Neuronal stem cell (in vitro differentiated cells): ENCODE data around the gene ROR1.
"Not testable (repeated sequence)": the region's sequence is repeated elsewhere in the genome, so short reads cannot be mapped to it uniquely, and the experiment has no call there.

Source experiments
- DNase-seq: peaks from one replicate; pipeline ENCODE4 v3.0.0-alpha.2; 2013; ENCODE audit warnings: low spot score
- H2AFZ ChIP-seq: one replicate; pipeline ENCODE4 v1.6.1; 2013; ENCODE audit warnings: mild to moderate bottlenecking, low read length, inconsistent platforms
- H2AK5ac ChIP-seq: 2 replicates; pipeline ENCODE4 v1.6.1; 2013; ENCODE audit warnings: low read depth, mild to moderate bottlenecking, inconsistent platforms, low read length, moderate library complexity, mixed read lengths
- H2BK120ac ChIP-seq: 2 replicates; pipeline ENCODE4 v1.6.1; 2013; ENCODE audit warnings: low read depth, mild to moderate bottlenecking, inconsistent platforms, low read length, moderate library complexity, mixed read lengths
- H2BK12ac ChIP-seq: one replicate; pipeline ENCODE4 v1.6.1; 2013; ENCODE audit warnings: low read length, inconsistent platforms
- H2BK15ac ChIP-seq: 2 replicates; pipeline ENCODE4 v1.6.1; 2013; ENCODE audit warnings: mild to moderate bottlenecking, low read length, inconsistent platforms, mixed read lengths
- H2BK5ac ChIP-seq: one replicate; pipeline ENCODE4 v1.6.1; 2013; ENCODE audit warnings: inconsistent platforms, mild to moderate bottlenecking, low read length, moderate library complexity
- H3K14ac ChIP-seq: one replicate; pipeline ENCODE4 v1.6.1; 2013; ENCODE audit warnings: low read length, inconsistent platforms
- H3K18ac ChIP-seq: 2 replicates; pipeline ENCODE4 v1.6.1; 2013; ENCODE audit warnings: low read length, inconsistent platforms
- H3K23ac ChIP-seq: 2 replicates; pipeline ENCODE4 v1.6.1; 2013; ENCODE audit warnings: low read depth, mild to moderate bottlenecking, mixed read lengths, low read length, inconsistent platforms; ENCODE audit not compliant: poor library complexity
- H3K27ac ChIP-seq: replicated peaks from 3 replicates; pipeline ENCODE4 v1.5.1; 2013; ENCODE audit warnings: low read length, inconsistent platforms
- H3K27me3 ChIP-seq, 3 experiments: 2 replicates each; pipeline ENCODE4 v1.6.1; 2013; ENCODE audit warnings: low read length in 3 of 3, mild to moderate bottlenecking in 2 of 3, inconsistent platforms in 1 of 3, low read depth in 1 of 3, mixed read lengths in 1 of 3, moderate library complexity in 1 of 3; ENCODE audit not compliant: control insufficient read depth in 3 of 3, insufficient read depth in 3 of 3
- H3K36me3 ChIP-seq, 2 donors: replicated peaks in 1 of 2; 2 replicates each; pipeline ENCODE4 v1.6.1; 2013; ENCODE audit warnings: low read length in 2 of 2; ENCODE audit not compliant: control insufficient read depth in 2 of 2, insufficient read depth in 2 of 2
- H3K4ac ChIP-seq: 2 replicates; pipeline ENCODE4 v1.6.1; 2013; ENCODE audit warnings: inconsistent platforms, mild to moderate bottlenecking, low read length, moderate library complexity
- H3K4me1 ChIP-seq, 2 donors: 1 replicate in 1 of 2; 2 replicates in 1 of 2; pipeline ENCODE4 v1.6.1; 2013; ENCODE audit warnings: low read length in 2 of 2, low read depth in 1 of 2; ENCODE audit not compliant: control insufficient read depth in 2 of 2, insufficient read depth in 1 of 2
- H3K4me2 ChIP-seq: one replicate; pipeline ENCODE4 v1.6.1; 2013; ENCODE audit warnings: mild to moderate bottlenecking, low read length, inconsistent platforms; ENCODE audit not compliant: insufficient read depth, poor library complexity, severe bottlenecking
- H3K4me3 ChIP-seq, 2 donors: 2 replicates each; pipeline ENCODE4 v1.5.1; 2013; ENCODE audit warnings: low read length in 2 of 2, mild to moderate bottlenecking in 2 of 2, inconsistent platforms in 1 of 2, moderate library complexity in 1 of 2
- H3K79me1 ChIP-seq: one replicate; pipeline ENCODE4 v1.6.1; 2013; ENCODE audit warnings: low read depth, mild to moderate bottlenecking, inconsistent platforms, low read length, moderate library complexity
- H3K9ac ChIP-seq: one replicate; pipeline ENCODE4 v1.6.1; 2013; ENCODE audit warnings: mild to moderate bottlenecking, low read depth, low read length, inconsistent platforms; ENCODE audit not compliant: poor library complexity
- H3K9me3 ChIP-seq, 2 donors: replicated peaks in 1 of 2; 2 replicates each; pipeline versions ENCODE3 to v1.6.1; 2013; ENCODE audit warnings: low read length in 2 of 2, mild to moderate bottlenecking in 2 of 2, inconsistent platforms in 1 of 2, low read depth in 1 of 2, mixed read lengths in 1 of 2, moderate library complexity in 1 of 2; ENCODE audit not compliant: control insufficient read depth in 2 of 2, insufficient read depth in 1 of 2
- H4K8ac ChIP-seq: one replicate; pipeline ENCODE4 v1.6.1; 2013; ENCODE audit warnings: low read depth, mild to moderate bottlenecking, inconsistent platforms, low read length, moderate library complexity
- H4K91ac ChIP-seq: one replicate; pipeline ENCODE4 v1.6.1; 2013; ENCODE audit warnings: low read length, low read depth, mild to moderate bottlenecking, inconsistent platforms; ENCODE audit not compliant: poor library complexity
- WGBS, 2 donors: extraction: QIAGEN DNeasy Blood & Tissue Kit; methylation state at CpG; one replicate each; pipeline ENCODE4 v1.1.7; 2013; ENCODE audit warnings: missing lambda C conversion rate in 2 of 2, mixed read lengths in 1 of 2; ENCODE audit not compliant: insufficient read length in 2 of 2, insufficient replicate concordance in 1 of 2; ENCODE audit errors: extremely low coverage in 2 of 2; 5-methylcytosine and 5-hydroxymethylcytosine counted together

ROR1 gene

DNA sequence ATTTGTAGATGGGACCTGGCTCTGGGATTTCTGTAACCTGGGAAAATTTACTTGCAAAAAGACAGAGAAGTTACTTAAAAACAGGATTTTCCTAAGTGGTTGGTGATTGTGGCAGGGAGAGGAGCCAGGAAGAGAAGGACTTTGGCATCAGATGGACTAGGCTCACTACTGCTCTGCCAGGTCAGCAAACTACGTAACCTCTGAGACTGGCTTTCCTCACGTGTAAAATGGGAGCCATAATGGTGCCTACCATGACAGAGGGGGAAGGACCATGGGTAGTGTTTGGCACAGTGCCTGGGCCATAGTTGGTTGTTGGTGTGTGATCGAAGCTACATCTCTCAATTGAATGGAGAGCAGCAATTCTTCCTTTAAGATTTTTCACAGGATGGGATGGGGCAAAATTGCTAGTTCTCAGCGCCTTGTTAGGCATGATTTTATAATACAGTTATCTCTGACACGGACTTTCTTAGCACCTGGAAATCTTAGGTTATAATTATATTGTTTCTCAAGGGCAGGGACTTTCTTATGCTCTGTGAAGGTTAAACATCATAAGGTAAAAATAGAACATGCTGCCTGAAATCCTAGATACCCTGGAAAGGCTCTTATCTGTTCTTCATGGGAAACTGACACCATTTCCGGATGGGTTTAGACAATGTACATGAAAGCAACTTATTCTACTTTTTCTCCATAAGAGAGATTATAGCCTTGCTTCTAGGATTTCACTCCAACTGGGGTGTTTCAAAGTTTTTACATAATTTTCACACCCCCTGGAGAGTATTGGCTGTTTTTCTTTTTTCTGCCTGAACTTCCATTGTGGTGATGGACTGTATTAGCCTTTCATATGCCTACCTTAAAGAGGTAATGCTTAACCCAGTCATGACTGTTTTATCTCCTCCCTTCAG is 10.9 kb downstream of the ROR1 start:
- no peak overlapping the region for H3K4me3 ChIP-seq
- no peak for DNase-seq
- H3K18ac ChIP-seq, result no peak overlapping the region
- no peak overlapping the region for H3K9ac ChIP-seq
- H3K14ac ChIP-seq, result no peak overlapping the region
- H2BK15ac ChIP-seq, result no peak overlapping the region
- H2BK12ac ChIP-seq, result no peak overlapping the region
- no peak overlapping the region for H4K8ac ChIP-seq
- no peak overlapping the region for H3K23ac ChIP-seq
- no peak overlapping the region for H4K91ac ChIP-seq
- WGBS, 2 donors, result no CpG with 5 or more reads among the region's 6 CpGs
- H3K4me1 ChIP-seq, result peaks cover 3 to 27% of the 10 kb centered on the region in 2 donors
- H3K4me2 ChIP-seq, result no peak overlapping the region
- H3K4ac ChIP-seq, result no peak overlapping the region
- no peak overlapping the region for H3K27ac ChIP-seq
- H2AK5ac ChIP-seq, result no peak overlapping the region
- H3K79me1 ChIP-seq, result no peaks in the 10 kb centered on the region
- no peaks in the 10 kb centered on the region for H3K9me3 ChIP-seq
- H2BK120ac ChIP-seq, result no peak overlapping the region
- H3K27me3 ChIP-seq, result no peaks in the 10 kb centered on the region
- H3K36me3 ChIP-seq, result no peaks in the 10 kb centered on the region
- H2BK5ac ChIP-seq, result no peak overlapping the region
- H2AFZ ChIP-seq, result no peak overlapping the region

DNA sequence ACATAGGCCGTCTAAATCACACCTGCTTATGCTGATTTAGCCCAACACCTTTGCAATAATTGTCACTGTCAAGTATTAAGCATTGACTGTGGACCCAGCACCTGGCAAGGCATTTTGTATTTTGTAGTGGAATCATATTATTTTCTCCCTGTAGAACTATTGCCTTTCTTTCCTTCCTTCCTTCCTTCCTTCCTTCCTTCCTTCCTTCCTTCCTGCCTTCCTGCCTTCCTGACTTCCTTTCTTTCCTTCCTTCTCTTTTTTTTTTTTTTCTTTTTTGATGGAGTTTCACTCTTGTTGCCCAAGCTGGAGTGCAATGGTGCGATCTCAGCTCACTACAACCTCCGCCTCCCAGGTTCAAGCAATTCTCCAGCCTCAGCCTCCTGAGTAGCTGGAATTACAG is 13.5 kb downstream of the ROR1 start:
- H3K14ac ChIP-seq, H2BK12ac ChIP-seq, H3K23ac ChIP-seq, H3K9ac ChIP-seq, H3K4me3 ChIP-seq, H3K79me1 ChIP-seq, H3K9me3 ChIP-seq, H3K27me3 ChIP-seq, H3K27ac ChIP-seq, H4K8ac ChIP-seq, H4K91ac ChIP-seq, H3K4me2 ChIP-seq, H3K4ac ChIP-seq, H2AK5ac ChIP-seq, DNase-seq, H3K36me3 ChIP-seq, H2AFZ ChIP-seq, H2BK120ac ChIP-seq, H3K18ac ChIP-seq, H2BK15ac ChIP-seq, H2BK5ac ChIP-seq: not testable (repeated sequence)
- H3K4me1 ChIP-seq, result peaks cover 3 to 27% of the 10 kb centered on the region in 2 donors
- WGBS, 2 donors, result no CpG with 5 or more reads among the region's 3 CpGs

DNA sequence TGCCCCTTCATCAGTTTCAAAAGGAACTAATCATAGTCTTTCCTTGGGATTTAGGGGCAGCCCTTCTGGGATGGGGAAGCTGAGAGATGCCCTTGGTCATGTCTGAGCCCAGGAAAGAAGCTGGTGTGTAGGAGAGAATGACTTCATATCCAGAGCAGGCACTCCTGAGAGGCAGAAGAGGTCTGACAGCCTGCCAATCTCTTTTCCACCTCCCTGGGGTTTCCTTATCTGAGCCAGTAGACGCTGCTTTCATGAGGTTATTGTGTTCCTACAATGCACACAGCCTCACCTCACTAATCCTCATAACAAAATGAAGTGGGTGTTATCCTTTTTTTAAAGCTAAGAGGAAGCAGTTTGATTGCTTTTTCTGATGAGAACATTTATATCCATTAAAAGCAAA is 14.1 kb downstream of the ROR1 start:
- H3K23ac ChIP-seq, result no peak overlapping the region
- H3K36me3 ChIP-seq, result no peaks in the 10 kb centered on the region
- H3K4ac ChIP-seq, result no peak overlapping the region
- H3K79me1 ChIP-seq, result no peaks in the 10 kb centered on the region
- peaks cover 3 to 25% of the 10 kb centered on the region in 2 donors for H3K4me1 ChIP-seq
- no peak overlapping the region for H3K27ac ChIP-seq
- H2BK5ac ChIP-seq, result no peak overlapping the region
- no peak overlapping the region for H2BK15ac ChIP-seq
- H2BK120ac ChIP-seq, result no peak overlapping the region
- H3K4me2 ChIP-seq, result no peak overlapping the region
- no peak overlapping the region for H2BK12ac ChIP-seq
- WGBS, 2 donors, result no CpG with 5 or more reads among the region's 1 CpG
- no peak overlapping the region for H2AFZ ChIP-seq
- no peak overlapping the region for H3K18ac ChIP-seq
- no peak for DNase-seq
- H3K9ac ChIP-seq, result no peak overlapping the region
- no peak overlapping the region for H4K91ac ChIP-seq
- no peak overlapping the region for H4K8ac ChIP-seq
- H3K27me3 ChIP-seq, result no peaks in the 10 kb centered on the region
- H3K4me3 ChIP-seq, result no peak overlapping the region
- H3K14ac ChIP-seq, result no peak overlapping the region
- no peak overlapping the region for H2AK5ac ChIP-seq
- no peaks in the 10 kb centered on the region for H3K9me3 ChIP-seq

DNA sequence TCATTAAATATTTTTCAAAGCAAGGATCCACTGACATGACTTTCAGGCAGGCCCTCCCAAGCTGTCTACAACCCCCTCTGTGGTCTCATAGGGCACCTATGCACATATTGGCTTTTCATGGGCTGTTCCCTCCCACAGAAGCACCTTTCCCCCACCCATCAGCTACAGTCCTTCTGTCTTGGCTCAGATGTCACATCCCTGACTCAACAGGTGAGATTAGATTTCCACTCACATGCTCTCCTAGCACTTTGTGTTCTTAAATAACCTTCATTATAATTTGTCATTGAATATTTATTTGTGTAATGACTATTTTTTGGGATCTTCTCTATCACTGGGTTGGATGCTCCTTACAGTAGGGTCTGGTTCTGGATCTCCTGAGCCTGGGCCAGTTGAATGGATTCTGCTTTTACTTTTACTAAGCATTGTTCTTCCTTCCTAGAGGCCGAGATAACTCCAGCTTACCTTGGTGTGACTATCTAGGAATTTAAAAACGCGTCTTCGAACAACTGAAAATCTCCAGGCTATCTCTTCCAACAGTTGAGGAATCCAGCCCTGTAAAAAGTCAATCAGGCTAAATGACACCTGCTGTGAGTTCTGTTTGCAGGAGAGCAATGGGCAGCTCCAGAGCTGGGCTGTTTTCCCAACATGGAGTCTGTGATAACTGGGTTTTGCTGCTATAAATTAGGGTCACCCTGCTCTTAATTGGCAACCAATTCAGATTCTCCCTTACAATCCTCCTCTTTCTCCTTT is 16.2 kb downstream of the ROR1 start:
- Histone ChIP-seq H3K4me2 (no peak overlapping the region), H3K4me1 (peaks cover 0 to 28% of the 10 kb centered on the region in 2 donors)

More for the DNA sequence above, 16.2 kb downstream of the ROR1 start:
- no peak overlapping the region for H2BK12ac ChIP-seq
- H4K91ac ChIP-seq, result no peak overlapping the region
- H2BK15ac ChIP-seq, result no peak overlapping the region
- no peak for DNase-seq
- H3K18ac ChIP-seq, result no peak overlapping the region
- no peak overlapping the region for H4K8ac ChIP-seq
- peak overlapping the region; percentile 48 for H3K27ac ChIP-seq
- H3K4ac ChIP-seq, result no peak overlapping the region
- no peak overlapping the region for H2BK120ac ChIP-seq
- no peaks in the 10 kb centered on the region for H3K36me3 ChIP-seq
- no peaks in the 10 kb centered on the region for H3K9me3 ChIP-seq
- H3K27me3 ChIP-seq, result no peaks in the 10 kb centered on the region
- H2AFZ ChIP-seq, result no peak overlapping the region
- H3K9ac ChIP-seq, result no peak overlapping the region
- no peak overlapping the region for H3K23ac ChIP-seq
- no peak overlapping the region for H2AK5ac ChIP-seq
- no peak overlapping the region for H3K14ac ChIP-seq
- no peak overlapping the region for H3K4me3 ChIP-seq
- no CpG with 5 or more reads among the region's 4 CpGs for WGBS, 2 donors
- no peaks in the 10 kb centered on the region for H3K79me1 ChIP-seq
- H2BK5ac ChIP-seq, result no peak overlapping the region
